LNCaP clone FGC (cell line): ENCODE results near the gene AGBL4.

ENCODE experiments used
- DNase-seq: peaks from one replicate; pipeline ENCODE4 v3.0.0-alpha.2; 2011; ENCODE audit warnings: low read depth
- H3K4me3 ChIP-seq: 2 replicates; pipeline ENCODE4 v1.5.1; 2011; ENCODE audit warnings: mild to moderate bottlenecking, low read depth, low read length, control low read depth
- TF ChIP-seq, protein P1 (sequence below): IDR thresholded peaks from 2 replicates; pipeline ENCODE4 v1.5.1; 2012; ENCODE audit warnings: mild to moderate bottlenecking; ENCODE audit not compliant: control insufficient read depth, insufficient read depth; ENCODE audit errors: extremely low read depth

Gene AGBL4

DNA sequence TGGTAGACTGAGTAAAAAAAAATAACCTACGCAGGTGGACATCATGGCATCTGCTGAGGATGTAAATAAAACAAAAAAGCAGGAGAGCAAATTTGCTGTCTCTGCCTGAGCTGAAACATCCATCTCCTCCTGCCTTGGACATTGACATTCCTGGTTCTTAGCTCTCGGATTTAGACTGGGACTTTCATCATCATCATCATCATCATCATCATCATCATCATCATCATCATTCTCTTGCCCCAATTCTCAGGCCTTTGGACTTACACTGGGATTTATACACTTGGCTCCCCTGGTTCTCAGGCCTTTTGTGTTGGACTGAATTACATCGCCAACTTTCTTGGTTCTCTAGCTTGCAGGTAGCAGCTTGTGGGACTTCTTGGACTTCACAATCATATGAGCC is 938.7 kb downstream of the AGBL4 start:
- TF ChIP-seq, protein P1, sequence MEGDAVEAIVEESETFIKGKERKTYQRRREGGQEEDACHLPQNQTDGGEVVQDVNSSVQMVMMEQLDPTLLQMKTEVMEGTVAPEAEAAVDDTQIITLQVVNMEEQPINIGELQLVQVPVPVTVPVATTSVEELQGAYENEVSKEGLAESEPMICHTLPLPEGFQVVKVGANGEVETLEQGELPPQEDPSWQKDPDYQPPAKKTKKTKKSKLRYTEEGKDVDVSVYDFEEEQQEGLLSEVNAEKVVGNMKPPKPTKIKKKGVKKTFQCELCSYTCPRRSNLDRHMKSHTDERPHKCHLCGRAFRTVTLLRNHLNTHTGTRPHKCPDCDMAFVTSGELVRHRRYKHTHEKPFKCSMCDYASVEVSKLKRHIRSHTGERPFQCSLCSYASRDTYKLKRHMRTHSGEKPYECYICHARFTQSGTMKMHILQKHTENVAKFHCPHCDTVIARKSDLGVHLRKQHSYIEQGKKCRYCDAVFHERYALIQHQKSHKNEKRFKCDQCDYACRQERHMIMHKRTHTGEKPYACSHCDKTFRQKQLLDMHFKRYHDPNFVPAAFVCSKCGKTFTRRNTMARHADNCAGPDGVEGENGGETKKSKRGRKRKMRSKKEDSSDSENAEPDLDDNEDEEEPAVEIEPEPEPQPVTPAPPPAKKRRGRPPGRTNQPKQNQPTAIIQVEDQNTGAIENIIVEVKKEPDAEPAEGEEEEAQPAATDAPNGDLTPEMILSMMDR = no peak
- H3K4me3 ChIP-seq = no peak overlapping the region
- DNase-seq = no peak

DNA sequence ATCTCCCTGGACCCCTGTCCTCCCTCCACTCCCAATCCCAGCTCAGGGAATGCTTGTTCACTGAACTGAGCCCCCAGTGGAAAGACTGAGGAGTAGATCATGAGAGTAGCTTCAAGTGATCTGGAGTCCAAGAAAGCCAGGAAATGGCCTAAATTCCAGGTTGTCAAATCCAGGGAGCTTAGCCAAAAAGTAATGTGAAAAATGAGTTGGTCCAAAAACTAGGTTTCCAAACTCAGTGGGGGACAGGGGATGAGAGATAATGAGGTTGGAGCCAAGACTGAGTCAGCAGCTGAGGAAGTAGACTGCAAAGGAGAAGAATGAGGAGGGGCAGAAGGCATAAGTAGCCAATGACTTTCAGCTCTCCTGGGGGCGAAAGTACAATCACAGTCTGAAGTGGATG is 963.0 kb downstream of the AGBL4 start:
- TF ChIP-seq, protein P1 = no peak
- H3K4me3 ChIP-seq = no peak overlapping the region
- no peak for DNase-seq

DNA sequence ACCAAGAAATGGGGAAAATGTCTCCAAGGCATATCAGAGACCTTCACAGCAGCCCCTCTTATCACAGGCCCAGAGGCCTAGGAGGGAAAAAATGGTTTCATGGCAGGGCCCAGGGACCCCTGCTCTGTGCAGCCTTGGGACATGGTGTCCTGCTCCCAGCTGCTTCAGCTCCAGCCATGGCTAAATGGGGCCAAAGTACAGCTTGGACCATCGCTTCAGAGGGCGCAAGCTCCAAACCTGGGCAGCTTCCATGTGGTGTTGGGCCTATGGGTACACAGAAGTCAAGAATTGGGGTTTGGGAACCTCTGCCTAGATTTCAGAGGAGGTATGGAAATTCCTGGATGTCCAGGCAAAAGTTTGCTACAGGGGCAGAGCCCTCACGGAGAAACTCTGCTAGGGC is 964.7 kb downstream of the AGBL4 start:
- DNase-seq = no peak
- no peak overlapping the region for H3K4me3 ChIP-seq
- TF ChIP-seq, protein P1 = no peak

DNA sequence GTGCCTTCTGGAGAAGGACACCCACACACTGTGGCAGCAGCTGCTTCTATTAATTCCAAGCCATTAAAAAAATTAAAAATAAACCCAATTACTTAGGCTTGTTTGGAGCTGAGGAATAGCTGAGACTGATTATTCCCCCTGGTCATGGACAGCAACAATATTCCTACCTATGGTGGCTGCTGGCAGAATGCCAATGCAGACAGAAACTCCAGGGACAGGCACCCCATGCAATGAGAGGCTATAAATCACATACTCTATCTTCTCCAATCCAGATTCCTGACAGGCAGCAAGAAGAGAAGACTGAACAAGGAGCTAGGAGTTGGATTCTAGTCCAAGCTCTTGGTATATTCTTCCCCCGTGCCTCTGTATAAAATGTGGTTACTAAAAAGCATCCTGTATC is 971.7 kb downstream of the AGBL4 start:
- TF ChIP-seq, protein P1 = no peak
- DNase-seq = no peak
- no peak overlapping the region for H3K4me3 ChIP-seq

DNA sequence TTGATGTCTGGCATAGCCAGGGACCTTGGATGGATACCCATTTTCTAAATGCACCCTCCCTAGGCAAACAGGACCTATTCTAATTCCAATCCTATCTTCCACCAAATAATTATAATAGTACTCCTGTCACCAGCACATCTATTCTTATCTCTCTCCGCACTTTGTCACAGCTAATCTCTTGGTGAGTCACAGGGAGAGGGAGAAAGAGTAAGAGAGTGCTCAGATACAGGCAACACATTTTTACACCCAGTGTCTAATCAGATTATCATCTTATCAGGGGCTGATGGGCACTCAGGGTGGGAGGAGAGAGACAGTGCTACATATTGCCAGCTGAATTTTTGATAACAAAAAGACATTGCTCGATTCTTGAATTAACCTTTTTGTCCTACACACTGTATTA is 972.1 kb downstream of the AGBL4 start:
- H3K4me3 ChIP-seq = no peak overlapping the region
- TF ChIP-seq, protein P1 = no peak
- no peak for DNase-seq

DNA sequence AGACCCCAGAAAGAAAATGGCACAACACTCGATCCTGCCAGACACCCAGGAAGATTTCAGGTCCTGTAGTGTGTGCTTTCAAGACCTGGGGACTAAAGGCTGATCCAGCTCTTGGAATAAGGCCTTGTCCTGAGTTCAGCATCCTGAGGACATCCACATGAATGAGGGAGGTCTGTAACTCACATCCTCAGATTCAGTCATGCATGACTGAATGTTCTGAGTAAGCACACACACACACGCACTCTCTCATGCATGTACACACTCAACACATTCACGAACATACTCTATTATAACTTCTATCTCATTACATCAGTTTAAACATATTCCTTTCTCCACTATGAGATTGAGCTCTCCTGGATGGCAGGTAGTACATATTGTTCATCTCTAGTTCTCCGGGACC is 973.7 kb downstream of the AGBL4 start:
- no peak overlapping the region for H3K4me3 ChIP-seq
- TF ChIP-seq, protein P1 = no peak
- DNase-seq = no peak

DNA sequence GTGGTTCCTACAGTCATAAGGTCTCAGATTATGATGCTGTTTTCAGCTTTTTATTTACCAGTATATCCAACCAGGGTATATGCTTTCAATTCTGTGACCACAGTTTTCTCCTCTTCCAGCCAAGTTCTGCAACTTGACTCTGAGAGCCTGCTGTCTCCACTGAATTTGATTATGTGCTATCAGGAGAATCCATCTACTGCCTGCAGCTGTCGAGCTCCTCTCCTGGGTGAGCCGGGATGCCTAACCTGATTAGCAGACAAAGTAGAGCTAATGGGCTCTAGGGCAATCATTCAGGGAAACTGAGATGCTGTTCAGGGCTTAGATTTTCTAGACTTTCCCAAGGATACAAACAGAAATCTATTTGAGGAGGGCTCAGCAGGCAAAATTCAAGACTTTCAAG is 975.6 kb downstream of the AGBL4 start:
- DNase-seq = no peak
- TF ChIP-seq, protein P1 = no peak
- no peak overlapping the region for H3K4me3 ChIP-seq
